PC-3 (cell line): Measurements from ENCODE around the gene OPA3. TPM values are rescaled to one million over a fixed set of nuclear protein-coding genes. Genes with fewer than 3 reads are reported as not detected.

Experiments
- ATAC-seq: fragments of 200-7000 bp; cut with Tn5 transposase; 2 replicates; pipeline ENCODE4 v1.9.1; 2020; ENCODE audit warnings: mild to moderate bottlenecking, moderate library complexity
- BruUV-seq: library from RNA; stranded (reverse); fragments of 400-500 nt; replicated peaks from 2 replicates; lab custom pipeline; 2021; lab: Mats Ljungman, UMichigan
- CTCF ChIA-PET: fragments of 300-600 bp; sonication (Branson Sonifier 250); formaldehyde crosslinking; loops from one replicate; lab custom pipeline; 2022; ENCODE audit warnings: antibody characterized with exemption; lab: Charles Lee
- POLR2A ChIA-PET: fragments of 300-600 bp; sonication (Branson Sonifier 250); formaldehyde crosslinking; loops from one replicate; lab custom pipeline; 2022; ENCODE audit warnings: antibody characterized with exemption; ENCODE audit not compliant: unreplicated experiment; lab: Charles Lee
- DNase-seq: peaks from one replicate; pipeline ENCODE4 v3.0.0-alpha.2; 2015
- H2AFZ ChIP-seq: fragments of 300-600 bp; sonication (generic); 2 replicates; pipeline ENCODE4 v1.6.0; 2016; ENCODE audit warnings: antibody characterized with exemption, low read length
- H3F3A ChIP-seq: fragments of 300-600 bp; sonication (generic); one replicate; pipeline ENCODE4 v1.6.0; 2017; ENCODE audit warnings: antibody characterized with exemption, low read length, control low read depth, mild to moderate bottlenecking; ENCODE audit not compliant: unreplicated experiment
- H3K27ac ChIP-seq: fragments of 300-600 bp; sonication (generic); 2 replicates; pipeline ENCODE4 v1.5.1; 2016; ENCODE audit warnings: mild to moderate bottlenecking, low read length
- H3K27me3 ChIP-seq: fragments of 300-600 bp; sonication (generic); 2 replicates; pipeline ENCODE4 v1.6.1; 2016; ENCODE audit warnings: low read length, mixed read lengths
- H3K36me3 ChIP-seq: fragments of 300-600 bp; sonication (generic); 2 replicates; pipeline ENCODE4 v1.6.1; 2016; ENCODE audit warnings: low read depth, mixed run types, low read length, mixed read lengths
- H3K4me1 ChIP-seq: fragments of 300-600 bp; sonication (generic); 2 replicates; pipeline ENCODE4 v1.5.1; 2016; ENCODE audit warnings: low read length; ENCODE audit not compliant: insufficient read depth
- H3K4me2 ChIP-seq: fragments of 300-600 bp; sonication (generic); 2 replicates; pipeline ENCODE4 v1.6.0; 2016; ENCODE audit warnings: low read length
- H3K4me3 ChIP-seq: fragments of 300-600 bp; sonication (generic); 2 replicates; pipeline ENCODE4 v1.5.1; 2016; ENCODE audit warnings: mild to moderate bottlenecking, low read length, mixed read lengths
- H3K79me2 ChIP-seq: fragments of 300-600 bp; sonication (generic); 2 replicates; pipeline ENCODE4 v1.6.1; 2017; ENCODE audit warnings: low read length, mixed read lengths
- H3K9ac ChIP-seq: fragments of 300-600 bp; sonication (generic); 2 replicates; pipeline ENCODE4 v1.6.0; 2016; ENCODE audit warnings: mild to moderate bottlenecking, low read length
- H3K9me2 ChIP-seq: fragments of 300-600 bp; sonication (generic); replicated peaks from 2 replicates; pipeline ENCODE4 v1.6.1; 2016; ENCODE audit warnings: mixed run types, low read length, mixed read lengths
- H3K9me3 ChIP-seq: fragments of 300-600 bp; sonication (generic); 2 replicates; pipeline ENCODE4 v1.6.1; 2016; ENCODE audit warnings: low read length, mixed read lengths
- H4K20me1 ChIP-seq: fragments of 300-600 bp; sonication (generic); 2 replicates; pipeline ENCODE4 v1.6.1; 2016; ENCODE audit warnings: low read length, mixed read lengths
- EZH2 ChIP-seq: fragments of 300-600 bp; sonication (generic); IDR thresholded peaks from one replicate; pipeline ENCODE4 v1.6.1; 2017; ENCODE audit warnings: antibody characterized with exemption, mild to moderate bottlenecking, low read length; ENCODE audit not compliant: unreplicated experiment
- EZH2phosphoT487 ChIP-seq: fragments of 300-600 bp; sonication (generic); IDR thresholded peaks from 2 replicates; pipeline ENCODE4 v1.6.1; 2018; ENCODE audit warnings: mild to moderate bottlenecking, antibody characterized with exemption, low read length, borderline replicate concordance
- intact Hi-C: fragments of 100-400 bp; cut with micrococcal nuclease; formaldehyde crosslinking; loops from 2 replicates; pipeline ENCODE4 v1.9.0; 2023
- total RNA-seq: library from RNA; depleted of rRNA; stranded (reverse); fragments of >200 nt; gene quantifications from 2 replicates; pipeline ENCODE4 v1.2.3, GENCODE V29; 2014
- TF ChIP-seq, protein P1 (sequence below): fragments of 300-600 bp; sonication (generic); conservative IDR thresholded peaks from 2 replicates; pipeline ENCODE4 v1.5.1; 2017; ENCODE audit warnings: antibody characterized with exemption, low read depth, mild to moderate bottlenecking, low read length

The OPA3 gene
- total RNA-seq, 1 experiment from 2014 or later, result 9.4 TPM

DNA sequence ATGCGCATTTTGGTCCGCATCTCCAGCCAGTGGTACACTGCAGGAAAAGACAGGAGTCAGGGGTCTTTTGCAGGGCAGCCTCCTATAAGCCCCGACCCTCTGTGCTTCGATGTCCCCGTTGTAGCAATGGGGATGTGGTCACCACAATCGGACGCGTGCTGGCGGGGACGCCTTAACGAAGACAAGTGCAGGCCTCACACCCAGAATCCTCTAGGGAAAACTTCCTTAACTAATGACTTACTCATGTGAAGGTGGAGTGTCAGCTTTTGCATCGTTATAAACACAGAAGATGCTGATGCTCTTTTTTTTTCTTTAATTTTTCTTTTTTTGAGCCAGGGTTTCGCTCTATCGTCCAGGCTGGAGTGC, 55.2 kb downstream of the OPA3 start:
- Histone ChIP-seq H4K20me1 (no peaks in the 10 kb centered on the region), H3F3A (peaks cover 8% of the 10 kb centered on the region), H3K36me3 (peaks cover 13% of the 10 kb centered on the region), H3K9ac (peak overlapping the region; percentile 74), H3K9me3 (no peaks in the 10 kb centered on the region), H3K4me3 (peak overlapping the region; percentile 75), H3K27me3 (no peaks in the 10 kb centered on the region), H3K27ac (peak overlapping the region; percentile 86), H2AFZ (peak overlapping the region; percentile 71), H3K9me2 (no peaks in the 10 kb centered on the region), H3K4me2 (peak overlapping the region; percentile 98), H3K4me1 (peaks cover 16% of the 10 kb centered on the region), H3K79me2 (no peaks in the 10 kb centered on the region)
- DNase-seq (no peak), ATAC-seq (no peak)
- ChIA-PET POLR2A (no interaction called here), CTCF (interaction anchor here (0.6 to 1.5 kb wide), 2 partner anchors 29 to 37 kb away, joined by 8 to 10 read pairs; no protein-coding TSS in a partner anchor)
- intact Hi-C loops, result loop anchor here (2.0 kb wide), 2 partner anchors 39 to 113 kb away; no protein-coding TSS in a partner anchor
- no TSS peak for BruUV-seq
- no peak for TF ChIP-seq EZH2

DNA sequence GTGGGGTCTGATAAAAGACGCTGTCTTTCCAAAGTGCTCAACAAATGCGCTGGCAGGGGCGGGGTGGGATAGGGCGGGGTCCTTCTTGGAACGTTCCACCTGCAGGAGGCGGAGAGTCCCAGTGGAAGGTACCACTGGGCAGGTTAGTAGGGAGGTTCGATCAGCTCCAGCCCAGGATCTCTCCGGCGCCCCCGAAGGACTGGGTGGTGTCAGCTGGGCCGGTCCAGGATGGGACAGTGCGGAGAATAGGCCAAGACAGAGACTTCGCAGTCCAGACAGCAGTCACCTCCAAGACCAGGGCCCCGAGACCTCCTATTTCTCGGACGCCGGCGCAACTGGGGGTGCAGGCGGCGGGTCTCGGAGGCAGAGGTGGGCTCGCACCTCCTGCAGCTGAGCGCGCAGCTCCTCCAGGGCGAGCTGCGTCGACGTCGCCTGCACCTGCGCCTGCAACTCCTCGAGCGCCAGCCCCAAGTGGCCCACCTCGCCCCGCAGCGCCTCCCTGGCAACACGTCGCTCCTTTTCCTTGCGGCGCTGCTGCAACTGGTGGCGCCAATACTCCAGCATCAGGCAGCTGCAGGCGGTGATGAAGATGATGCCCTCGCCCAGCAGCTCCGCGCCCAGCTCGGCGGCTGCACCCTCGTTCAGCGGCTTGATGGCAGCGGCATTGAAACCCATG, 55.7 kb downstream of the OPA3 start:
- Histone ChIP-seq H3K9ac (peak overlapping the region; percentile 74), H3K9me2 (no peaks in the 10 kb centered on the region), H4K20me1 (no peaks in the 10 kb centered on the region), H3K36me3 (peaks cover 18% of the 10 kb centered on the region), H3F3A (peaks cover 8% of the 10 kb centered on the region), H3K27me3 (no peaks in the 10 kb centered on the region), H3K27ac (peak overlapping the region; percentile 86), H3K79me2 (no peaks in the 10 kb centered on the region), H3K4me2 (peak overlapping the region; percentile 98), H3K4me1 (peaks cover 16% of the 10 kb centered on the region), H3K9me3 (no peaks in the 10 kb centered on the region), H2AFZ (peak overlapping the region; percentile 71), H3K4me3 (peak overlapping the region; percentile 75)
- ChIA-PET POLR2A (interaction anchor here (0.6 kb wide), 1 partner anchor 56 kb away, joined by 3 read pairs; the partner anchor contains the start of gene OPA3), CTCF (interaction anchor here (0.5 to 1.5 kb wide), 3 partner anchors 29 to 274 kb away, joined by 8 to 10 read pairs (median 8); no protein-coding TSS in a partner anchor)
- TSS peak; percentile 14 for BruUV-seq
- TF ChIP-seq EZH2phosphoT487 (no peak), EZH2 (no peak)
- TF ChIP-seq, protein P1, sequence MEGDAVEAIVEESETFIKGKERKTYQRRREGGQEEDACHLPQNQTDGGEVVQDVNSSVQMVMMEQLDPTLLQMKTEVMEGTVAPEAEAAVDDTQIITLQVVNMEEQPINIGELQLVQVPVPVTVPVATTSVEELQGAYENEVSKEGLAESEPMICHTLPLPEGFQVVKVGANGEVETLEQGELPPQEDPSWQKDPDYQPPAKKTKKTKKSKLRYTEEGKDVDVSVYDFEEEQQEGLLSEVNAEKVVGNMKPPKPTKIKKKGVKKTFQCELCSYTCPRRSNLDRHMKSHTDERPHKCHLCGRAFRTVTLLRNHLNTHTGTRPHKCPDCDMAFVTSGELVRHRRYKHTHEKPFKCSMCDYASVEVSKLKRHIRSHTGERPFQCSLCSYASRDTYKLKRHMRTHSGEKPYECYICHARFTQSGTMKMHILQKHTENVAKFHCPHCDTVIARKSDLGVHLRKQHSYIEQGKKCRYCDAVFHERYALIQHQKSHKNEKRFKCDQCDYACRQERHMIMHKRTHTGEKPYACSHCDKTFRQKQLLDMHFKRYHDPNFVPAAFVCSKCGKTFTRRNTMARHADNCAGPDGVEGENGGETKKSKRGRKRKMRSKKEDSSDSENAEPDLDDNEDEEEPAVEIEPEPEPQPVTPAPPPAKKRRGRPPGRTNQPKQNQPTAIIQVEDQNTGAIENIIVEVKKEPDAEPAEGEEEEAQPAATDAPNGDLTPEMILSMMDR, result peak; percentile 52
- ATAC-seq (peak; percentile 67), DNase-seq (peak; percentile 86)
- intact Hi-C loops, result loop anchor here (2.0 kb wide), 2 partner anchors 40 to 114 kb away; no protein-coding TSS in a partner anchor

GRCh38 chr19:45528149-45528743, 56.4 kb downstream of the OPA3 start:
- Histone ChIP-seq H3K79me2 (no peaks in the 10 kb centered on the region), H3K36me3 (peaks cover 19% of the 10 kb centered on the region), H3K27ac (peak overlapping the region; percentile 86), H3K4me1 (peaks cover 16% of the 10 kb centered on the region), H3K9ac (peak overlapping the region; percentile 74), H3K9me2 (no peaks in the 10 kb centered on the region), H4K20me1 (no peaks in the 10 kb centered on the region), H3K4me2 (peak overlapping the region; percentile 98), H3K27me3 (no peaks in the 10 kb centered on the region), H3K9me3 (no peaks in the 10 kb centered on the region), H3K4me3 (peak overlapping the region; percentile 75), H2AFZ (peak overlapping the region; percentile 50; the same call in 1 of the 2 replicates), H3F3A (peaks cover 8% of the 10 kb centered on the region)
- POLR2A ChIA-PET, result interaction anchor here (0.6 kb wide), 1 partner anchor 56 kb away, joined by 3 read pairs; the partner anchor contains the start of gene OPA3
- BruUV-seq, result no TSS peak
- intact Hi-C loops, result loop anchor here (2.0 kb wide), 2 partner anchors 41 to 115 kb away; no protein-coding TSS in a partner anchor
- DNase-seq (peak; percentile 90), ATAC-seq (peak; percentile 65)
- TF ChIP-seq, protein P1, result no peak
- TF ChIP-seq EZH2phosphoT487, result no peak
- TF ChIP-seq EZH2, result no peak
- CTCF ChIA-PET, result interaction anchor here (1.5 kb wide), 1 partner anchor 30 kb away, joined by 8 read pairs; no protein-coding TSS in a partner anchor
